ENCODE measurements around the gene AGPAT3.

The AGPAT3 gene

DNA sequence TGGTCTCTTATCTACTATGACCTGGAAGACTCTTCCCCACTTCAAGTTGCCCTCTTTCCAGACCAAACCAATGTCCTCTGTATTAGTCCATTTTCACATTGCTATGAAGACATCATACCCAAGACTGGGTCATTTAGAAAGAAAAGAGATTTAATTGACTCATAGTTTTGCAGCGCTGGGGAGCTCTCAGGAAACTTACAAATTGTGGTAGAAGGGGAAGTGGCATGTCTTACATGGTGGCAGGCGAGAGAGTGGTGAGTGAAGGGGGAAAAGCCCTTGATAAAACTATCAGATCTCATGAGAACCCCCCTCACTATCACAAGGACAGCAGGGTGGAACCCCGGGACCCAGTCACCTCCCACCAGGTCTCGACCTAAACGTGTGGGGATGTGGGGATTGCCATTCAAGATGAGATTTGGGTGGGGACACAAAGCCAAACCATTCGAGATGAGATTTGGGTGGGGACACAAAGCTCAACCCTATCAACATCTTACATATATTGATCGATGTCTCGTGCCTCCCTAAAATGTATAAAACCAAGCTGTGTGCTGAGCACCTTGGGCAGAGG is 14.2 kb upstream of the AGPAT3 start:
- CTCF ChIA-PET: interaction anchor here (1.6 kb wide), 1 partner anchor 11 kb away, joined by 3 read pairs; no protein-coding TSS in a partner anchor
- POLR2A ChIA-PET: no interaction called here
- H3K4me3 ChIP-seq (ENCODE audit: low read depth, low read length): no peak overlapping the region
- TF ChIP-seq, protein P1, sequence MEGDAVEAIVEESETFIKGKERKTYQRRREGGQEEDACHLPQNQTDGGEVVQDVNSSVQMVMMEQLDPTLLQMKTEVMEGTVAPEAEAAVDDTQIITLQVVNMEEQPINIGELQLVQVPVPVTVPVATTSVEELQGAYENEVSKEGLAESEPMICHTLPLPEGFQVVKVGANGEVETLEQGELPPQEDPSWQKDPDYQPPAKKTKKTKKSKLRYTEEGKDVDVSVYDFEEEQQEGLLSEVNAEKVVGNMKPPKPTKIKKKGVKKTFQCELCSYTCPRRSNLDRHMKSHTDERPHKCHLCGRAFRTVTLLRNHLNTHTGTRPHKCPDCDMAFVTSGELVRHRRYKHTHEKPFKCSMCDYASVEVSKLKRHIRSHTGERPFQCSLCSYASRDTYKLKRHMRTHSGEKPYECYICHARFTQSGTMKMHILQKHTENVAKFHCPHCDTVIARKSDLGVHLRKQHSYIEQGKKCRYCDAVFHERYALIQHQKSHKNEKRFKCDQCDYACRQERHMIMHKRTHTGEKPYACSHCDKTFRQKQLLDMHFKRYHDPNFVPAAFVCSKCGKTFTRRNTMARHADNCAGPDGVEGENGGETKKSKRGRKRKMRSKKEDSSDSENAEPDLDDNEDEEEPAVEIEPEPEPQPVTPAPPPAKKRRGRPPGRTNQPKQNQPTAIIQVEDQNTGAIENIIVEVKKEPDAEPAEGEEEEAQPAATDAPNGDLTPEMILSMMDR (IDR thresholded peaks at IDR 0.05; ENCODE audit: insufficient read depth, low read length, missing control alignments): no peak
- DNase-seq (ENCODE audit: low read depth, low spot score): no peak

DNA sequence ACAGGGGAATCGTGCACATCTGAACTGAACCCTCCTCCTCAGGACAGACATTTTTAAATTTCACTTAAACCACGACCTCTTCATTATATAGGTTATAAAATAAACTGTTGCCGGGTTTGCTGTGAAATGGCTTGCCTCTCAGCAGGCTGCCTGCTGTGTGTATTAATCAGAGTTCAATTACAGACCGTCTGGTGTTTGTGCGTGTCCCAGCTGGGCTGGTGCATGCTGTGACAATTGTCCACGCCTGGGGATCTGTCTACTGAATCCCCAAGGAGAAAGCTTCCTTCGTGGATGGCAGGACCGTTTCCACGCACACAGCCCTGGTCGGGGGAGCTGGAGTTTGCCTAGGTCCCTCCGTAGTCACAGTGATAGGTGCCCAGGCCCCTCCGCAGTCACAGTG is 13.4 kb upstream of the AGPAT3 start:
- TF ChIP-seq, protein P1 (IDR thresholded peaks at IDR 0.05; ENCODE audit: insufficient read depth, low read length, missing control alignments): no peak
- CTCF ChIA-PET: no interaction called here
- H3K4me3 ChIP-seq (ENCODE audit: low read depth, low read length): no peak overlapping the region
- DNase-seq (ENCODE audit: low read depth, low spot score): no peak
- POLR2A ChIA-PET: no interaction called here

DNA sequence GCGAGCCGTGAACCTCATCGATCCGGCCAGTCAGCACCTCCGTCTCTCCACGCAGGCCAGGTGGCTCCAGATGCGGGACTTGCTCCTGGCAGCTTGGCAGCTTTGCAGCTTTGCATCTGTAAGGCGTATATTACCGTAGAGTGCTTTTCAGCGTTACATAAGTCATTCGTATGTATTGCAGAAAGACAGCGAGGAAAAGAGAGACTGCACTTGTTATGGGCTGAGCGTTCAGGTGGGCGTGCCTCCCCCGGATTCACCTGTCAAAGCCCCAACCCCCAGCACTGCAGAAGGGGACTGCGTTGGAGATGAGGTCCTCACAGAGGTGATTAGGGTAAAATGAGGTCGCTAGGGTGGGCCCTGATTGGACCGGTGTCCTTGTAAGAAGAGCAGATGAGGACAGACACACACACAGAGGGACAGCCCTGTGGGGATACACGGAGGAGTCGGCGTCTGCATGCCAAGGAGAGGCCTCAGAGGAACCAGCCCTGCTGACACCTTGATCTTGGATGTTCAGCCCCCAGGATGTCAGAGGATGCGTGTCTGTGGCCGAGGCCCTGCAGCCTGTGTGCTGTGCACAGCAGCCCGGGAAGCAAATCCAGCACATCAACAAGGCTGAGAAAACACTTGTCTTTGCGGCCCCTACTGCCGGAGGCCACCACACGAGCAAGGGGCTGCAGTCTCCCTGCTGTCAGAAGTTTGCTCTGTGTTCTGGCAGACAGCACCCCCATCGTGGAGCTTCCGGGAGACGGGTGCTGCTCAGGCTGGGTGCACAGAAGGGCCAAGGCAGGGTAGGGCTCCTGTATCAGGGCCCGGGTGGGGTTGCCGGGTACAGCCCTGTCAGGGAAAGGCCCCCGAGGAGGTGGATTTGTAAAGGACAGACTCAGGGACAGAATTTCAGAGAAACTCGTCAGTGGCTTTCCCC is 10.9 kb upstream of the AGPAT3 start:
- no peak overlapping the region for H3K4me3 ChIP-seq (ENCODE audit: low read depth, low read length)
- TF ChIP-seq, protein P1 (IDR thresholded peaks at IDR 0.05; ENCODE audit: insufficient read depth, low read length, missing control alignments): no peak
- CTCF ChIA-PET: no interaction called here
- no peak for DNase-seq (ENCODE audit: low read depth, low spot score)
- POLR2A ChIA-PET: no interaction called here

DNA sequence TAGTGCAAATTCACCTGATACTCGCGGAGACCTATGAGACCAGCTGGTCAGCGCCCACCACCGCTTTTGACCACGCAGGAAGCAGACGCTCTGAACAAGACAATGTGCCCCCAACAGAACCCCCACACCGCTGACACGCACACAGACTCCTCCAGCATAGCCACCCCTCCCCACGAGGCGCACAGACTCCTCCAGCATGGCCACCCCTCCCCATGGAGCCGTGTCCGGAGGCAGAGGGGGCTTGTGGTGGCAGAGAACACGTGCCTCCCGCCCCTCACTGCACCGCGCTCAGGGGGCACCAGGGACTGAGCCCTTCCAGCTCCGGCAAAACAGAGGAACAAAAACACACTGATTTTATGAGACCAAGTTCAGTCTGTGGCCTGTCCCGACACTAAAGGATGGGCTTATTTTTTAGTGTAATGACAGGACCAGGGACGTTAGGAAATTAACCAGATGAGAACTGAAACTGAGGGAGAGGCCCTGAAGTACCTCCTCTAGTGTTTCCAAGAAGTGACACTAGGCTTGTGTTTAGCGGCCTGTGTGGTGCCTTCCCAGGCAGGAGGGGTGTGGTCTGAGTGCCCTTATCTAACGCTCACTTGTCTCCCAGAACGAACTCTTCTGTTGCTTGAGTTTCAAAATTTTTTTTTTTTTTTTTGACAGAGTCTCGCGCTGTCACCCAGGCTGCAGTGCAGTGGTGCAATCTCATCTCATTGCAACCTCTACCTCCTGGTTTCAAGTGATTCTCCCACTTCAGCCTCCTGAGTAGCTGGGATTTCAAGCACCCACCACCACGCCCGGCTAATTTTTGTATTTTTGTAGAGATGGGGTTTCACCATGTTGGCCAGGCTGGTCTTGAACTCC is 10.0 kb upstream of the AGPAT3 start:
- POLR2A ChIA-PET: no interaction called here

DNA sequence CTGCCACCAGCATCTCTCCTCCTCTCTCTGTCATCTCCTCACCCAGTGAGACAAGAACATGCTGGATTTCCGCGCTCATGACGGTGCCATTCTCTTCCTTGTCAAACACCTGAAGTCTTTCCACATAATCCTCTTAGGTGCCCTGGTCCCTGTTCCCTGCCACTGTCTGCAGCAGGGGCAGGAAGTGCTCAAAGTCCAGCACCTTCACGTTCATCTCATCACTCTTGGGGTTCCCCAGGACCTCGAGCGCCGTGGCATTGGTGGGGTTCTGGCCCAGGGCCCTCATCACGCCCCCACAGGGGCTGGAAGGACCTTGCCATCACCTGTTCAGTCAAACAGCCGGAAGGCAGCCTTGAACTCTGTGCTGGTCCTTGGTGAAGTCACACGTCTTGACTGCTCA is 9.1 kb upstream of the AGPAT3 start:
- CTCF ChIA-PET: no interaction called here
- no peak for DNase-seq (ENCODE audit: low read depth, low spot score)
- TF ChIP-seq, protein P1 (IDR thresholded peaks at IDR 0.05; ENCODE audit: insufficient read depth, low read length, missing control alignments): no peak
- POLR2A ChIA-PET: no interaction called here
- no peak overlapping the region for H3K4me3 ChIP-seq (ENCODE audit: low read depth, low read length)

More for the DNA sequence above, 10.0 kb upstream of the AGPAT3 start:
- CTCF ChIA-PET: no interaction called here
- H3K4me3 ChIP-seq (ENCODE audit: low read depth, low read length): no peak overlapping the region
- TF ChIP-seq, protein P1 (IDR thresholded peaks at IDR 0.05; ENCODE audit: insufficient read depth, low read length, missing control alignments): no peak
- DNase-seq (ENCODE audit: low read depth, low spot score): no peak
